Measurements from ENCODE around the gene IRGQ.
"Not testable (repeated sequence)": the region's sequence is repeated elsewhere in the genome, so short reads cannot be mapped to it uniquely, and the experiment has no call there.

The IRGQ gene

DNA sequence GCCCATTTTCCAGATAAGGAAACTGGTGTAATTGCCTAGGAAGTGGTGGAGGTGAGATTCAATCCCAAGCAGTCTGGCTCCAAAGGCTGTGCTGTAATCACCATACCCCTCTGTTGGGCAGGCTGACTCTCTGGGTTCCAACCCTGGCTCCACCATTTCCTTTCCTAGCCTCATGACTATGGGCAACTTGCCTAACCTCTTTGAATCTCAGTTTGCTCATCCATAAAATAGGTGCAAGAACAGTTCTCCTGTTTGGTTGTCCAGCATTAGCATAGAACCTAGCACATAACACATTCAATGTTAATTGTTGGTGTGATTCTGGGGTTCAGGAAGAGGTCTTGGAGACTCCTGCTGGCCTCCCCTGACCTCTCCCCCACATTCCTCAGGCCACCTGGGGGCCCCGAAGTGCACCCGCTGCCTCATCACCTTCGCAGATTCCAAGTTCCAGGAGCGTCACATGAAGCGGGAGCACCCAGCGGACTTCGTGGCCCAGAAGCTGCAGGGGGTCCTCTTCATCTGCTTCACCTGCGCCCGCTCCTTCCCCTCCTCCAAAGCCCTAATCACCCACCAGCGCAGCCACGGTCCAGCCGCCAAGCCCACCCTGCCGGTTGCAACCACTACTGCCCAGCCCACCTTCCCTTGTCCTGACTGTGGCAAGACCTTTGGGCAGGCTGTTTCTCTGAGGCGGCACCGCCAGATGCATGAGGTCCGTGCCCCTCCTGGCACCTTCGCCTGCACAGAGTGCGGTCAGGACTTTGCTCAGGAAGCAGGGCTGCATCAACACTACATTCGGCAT is 2.7 kb upstream of the IRGQ start:
- no peak for DNase-seq (ENCODE audit: low spot score)

DNA sequence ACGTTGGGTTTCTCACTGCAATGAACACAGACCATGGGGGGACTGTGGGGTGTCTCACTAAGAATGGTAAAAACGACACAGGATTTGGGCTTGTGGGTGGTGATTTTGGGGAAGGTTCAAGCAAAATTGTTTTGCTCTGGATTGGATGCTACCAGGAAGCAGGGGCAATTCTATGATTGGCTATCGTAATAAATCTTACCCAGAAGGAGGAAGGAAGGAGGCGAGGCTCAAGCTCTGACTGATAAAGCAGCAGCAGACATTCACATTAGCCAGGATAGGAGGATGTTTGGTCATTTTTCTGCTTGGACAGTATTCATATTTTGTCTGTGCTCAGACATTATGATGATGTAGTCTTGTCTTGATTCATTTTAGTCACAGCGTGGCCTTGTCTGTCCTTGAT is 1.9 kb upstream of the IRGQ start:
- no peak for DNase-seq (ENCODE audit: low spot score)

DNA sequence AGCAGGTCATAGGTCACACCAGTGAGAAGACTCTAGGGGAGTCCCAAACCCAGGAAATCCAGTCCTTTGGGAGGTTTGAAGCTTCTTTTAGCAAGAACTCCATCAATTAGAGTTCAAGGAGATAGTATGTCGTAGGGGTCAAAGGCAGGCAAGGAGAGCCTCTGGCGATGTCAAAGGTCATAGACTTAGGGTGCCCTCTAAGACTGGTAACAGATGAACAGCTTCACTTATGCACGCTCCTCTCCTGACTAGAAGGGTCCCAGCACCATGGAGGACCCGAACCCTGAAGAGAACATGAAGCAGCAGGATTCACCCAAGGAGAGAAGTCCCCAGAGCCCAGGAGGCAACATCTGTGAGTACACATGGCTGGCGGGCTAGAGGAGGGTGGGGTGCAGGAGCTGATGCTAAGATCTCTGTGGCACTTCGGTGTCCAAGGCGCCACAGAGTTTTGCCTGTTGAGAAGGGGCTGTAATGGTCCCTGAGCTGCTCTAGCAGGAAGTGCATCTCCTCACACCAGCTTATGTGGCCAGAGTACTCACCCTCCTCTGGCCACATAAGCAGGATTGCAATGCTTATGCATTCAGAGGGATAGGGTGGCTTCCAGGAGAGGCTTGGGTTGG is 1.0 kb upstream of the IRGQ start:
- DNase-seq (ENCODE audit: low spot score) = no peak

DNA sequence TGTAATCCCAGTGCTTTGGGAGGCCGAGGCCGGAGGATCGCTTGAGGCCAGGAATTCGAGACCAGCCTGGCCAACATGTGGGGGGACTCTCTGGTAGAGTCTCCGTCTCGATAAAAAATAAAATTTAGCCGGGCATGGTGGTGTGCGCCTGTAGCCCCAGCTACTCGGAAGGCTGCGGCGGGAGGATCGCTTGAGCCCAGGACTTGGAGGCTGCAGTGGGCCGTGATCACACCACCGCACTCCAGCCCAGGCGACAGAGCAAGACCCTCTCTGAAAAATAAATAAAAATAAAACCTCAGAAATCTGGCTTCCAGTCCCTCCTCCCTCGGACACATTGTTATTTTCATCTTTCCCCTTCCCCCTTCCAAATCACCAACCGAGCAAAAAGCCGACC is 332 bp downstream of the IRGQ start:
- no peak for DNase-seq (ENCODE audit: low spot score)

DNA sequence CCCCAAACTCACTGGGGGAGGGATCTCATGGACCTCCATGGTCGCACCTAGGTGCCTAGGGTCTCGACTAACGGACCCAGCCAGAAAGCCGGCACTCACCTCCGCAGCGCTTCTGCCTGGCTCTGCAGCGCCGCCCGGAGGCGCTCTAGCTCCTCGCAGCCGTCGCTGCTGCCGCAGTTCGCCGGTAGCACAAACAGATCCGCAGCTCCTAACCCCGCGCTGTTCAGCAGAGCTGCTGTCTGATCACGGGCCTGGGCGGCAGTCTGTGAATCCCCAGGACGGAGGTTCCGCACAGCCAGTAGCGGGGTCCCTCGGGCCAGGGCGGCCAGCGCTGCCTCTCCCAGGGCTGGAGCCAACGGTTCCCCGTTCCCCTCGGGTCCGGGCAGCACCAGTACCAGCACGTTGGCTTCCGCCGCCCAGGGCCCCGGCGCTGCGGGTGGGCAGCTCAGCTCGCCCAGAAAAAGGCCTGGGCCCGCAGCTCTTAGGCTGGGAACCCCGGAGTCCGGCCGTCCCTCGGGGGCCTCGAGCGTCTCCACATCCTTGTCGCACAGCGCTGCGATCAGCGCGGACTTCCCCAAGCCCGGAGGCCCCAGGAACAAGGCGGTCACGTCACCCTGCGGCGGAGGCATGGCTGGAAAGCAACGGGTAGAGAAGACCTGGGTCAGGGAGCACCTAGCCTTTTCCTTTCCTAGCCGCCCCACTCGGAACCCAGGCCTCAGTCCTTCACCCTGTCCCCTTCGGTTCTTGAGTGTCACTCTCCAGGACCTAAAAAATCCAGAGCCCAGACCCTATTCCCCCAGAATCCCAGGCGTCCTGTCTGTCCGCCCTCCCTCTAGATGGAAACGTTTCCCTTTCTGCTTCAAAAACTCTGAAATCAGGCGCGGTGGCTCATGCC is 977 bp downstream of the IRGQ start:
- peak; percentile 66 for DNase-seq (ENCODE audit: low spot score)

DNA sequence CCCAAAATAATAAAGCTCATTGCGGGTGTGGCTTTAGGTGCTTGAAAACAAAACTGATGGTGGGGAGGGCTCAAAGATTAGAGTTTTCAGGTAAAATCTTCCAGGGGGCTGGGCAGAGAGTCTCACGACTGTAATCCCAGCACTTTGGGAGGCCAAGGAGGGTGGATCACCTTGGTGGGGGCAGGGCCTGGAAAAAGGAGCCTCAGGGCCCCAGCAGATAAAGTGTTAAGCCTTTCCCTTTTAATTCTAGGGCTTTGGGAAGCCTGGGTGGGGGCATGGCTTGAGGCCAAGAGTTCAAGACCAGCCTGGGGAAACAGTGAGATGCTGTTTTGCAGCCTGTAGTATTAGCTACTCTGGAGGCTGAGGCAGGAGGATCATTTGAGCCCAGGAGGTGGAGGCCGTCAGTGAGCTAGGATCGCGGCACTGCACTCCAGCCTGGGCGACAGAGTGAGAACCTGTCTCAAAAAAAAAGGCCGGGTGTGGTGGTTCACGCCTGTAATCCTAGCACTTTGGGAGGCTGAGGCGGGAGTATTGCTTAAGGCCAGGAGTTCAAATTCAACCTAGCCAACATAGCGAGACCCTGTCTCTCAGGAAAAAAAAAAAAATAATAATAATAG is 1.7 kb downstream of the IRGQ start:
- DNase-seq (ENCODE audit: low spot score) = no peak

DNA sequence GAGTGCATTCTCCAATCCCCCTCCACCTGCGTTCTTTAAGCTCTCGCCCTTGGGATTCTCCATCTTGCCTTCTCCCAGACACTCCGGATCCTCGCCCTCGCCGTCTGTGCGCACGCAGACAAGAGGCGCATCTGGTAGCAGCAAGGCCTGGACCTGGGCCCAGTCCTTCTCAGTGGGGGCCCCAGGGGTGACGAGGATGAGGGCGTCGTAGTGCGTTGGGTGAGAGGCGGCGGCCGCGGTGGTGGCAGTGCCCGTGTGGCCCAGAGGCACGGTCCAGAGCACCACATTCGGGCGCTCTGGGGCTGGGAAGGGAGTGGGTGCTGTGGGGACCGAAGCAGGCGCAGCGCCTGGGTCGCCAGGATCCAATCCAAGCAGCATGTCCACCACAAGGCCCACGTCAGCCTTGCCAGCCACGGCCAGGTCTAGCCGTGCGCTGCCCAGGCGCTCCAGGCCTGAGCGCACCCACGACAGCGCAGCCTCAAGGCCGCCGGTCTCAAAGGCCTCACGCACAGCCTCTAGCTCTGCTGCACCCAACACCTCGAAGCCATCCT is 3.1 kb downstream of the IRGQ start:
- DNase-seq (ENCODE audit: low spot score) = no peak

DNA sequence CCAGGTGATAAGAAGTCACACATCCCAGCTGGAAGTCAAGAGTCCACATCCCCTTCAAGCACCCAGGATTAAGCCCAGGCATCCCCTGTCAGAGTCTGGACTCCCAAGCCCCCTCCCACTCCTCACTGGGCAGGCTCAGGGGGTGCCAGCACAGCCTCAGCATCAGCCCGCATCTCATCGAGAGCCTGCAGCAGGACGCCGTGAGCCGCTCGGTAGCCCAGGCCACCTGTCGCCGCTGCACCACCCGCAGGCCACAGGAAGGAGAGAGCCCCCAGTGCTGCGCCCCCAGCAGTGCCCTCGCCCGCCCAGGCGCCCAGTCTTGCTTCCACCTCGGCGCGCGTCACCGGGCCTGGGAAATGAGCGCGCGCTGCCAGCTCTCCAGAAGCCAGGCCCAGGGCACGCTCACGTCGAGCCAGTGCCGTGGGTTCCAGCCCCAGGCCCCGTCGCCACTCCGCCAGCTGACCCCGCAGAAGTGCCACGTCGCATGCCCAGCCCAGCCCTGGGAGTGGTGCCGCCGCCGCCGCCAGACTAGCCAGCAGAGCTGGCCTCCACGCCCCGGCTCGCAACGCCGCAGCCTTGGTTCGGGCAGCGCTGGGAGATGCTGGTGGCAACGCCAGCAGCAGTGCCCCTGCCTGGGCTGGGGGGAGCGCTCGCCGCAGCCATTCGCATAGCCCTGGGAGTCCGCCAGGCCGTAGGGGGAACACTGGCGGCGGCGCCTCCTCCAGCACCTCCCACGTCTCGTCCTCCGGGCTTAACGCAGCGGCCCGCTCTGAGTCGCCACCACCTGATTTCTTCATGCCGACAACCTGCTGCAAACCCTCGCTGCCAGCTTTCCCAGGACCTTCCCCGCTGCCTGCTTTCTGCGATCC is 3.8 kb downstream of the IRGQ start:
- DNase-seq (ENCODE audit: low spot score) = no peak

DNA sequence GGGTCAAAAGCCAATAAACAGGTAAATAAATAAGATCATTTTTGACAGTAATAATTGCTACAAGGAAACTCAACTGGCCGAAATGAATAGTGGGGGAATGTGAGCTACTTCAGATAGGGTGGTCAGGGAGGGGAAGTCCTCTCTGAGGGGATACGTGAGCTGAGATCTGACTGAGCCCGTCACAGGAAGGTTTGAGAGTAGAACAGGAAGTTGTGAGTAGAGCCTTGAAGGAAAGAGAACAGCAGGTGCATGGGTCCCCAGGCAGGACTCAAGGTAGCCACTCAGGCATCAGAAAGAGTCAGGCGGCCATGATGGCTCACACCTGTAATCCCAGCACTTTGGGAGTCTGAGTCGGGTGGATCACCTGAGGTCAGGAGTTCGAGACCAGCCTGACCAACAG is 6.3 kb downstream of the IRGQ start:
- DNase-seq (ENCODE audit: low spot score) = no peak

DNA sequence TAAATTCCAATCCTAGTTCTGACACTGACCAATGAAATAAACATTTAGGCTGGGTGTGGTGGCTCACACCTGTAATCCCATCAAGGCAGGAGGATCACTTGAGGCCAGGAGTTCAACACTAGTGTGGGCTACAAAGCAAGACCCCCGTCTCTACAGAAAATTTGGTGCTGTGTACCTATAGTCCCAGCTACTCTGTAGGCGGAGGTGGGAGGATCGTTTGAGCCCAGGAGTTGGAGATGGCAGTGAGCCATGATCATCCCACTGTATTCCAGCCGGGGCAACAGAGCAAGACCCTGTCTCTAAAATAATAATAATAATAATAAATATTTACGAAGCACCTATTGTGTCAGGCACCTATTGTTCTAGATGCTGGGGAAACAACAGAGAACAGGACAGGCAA is 6.7 kb downstream of the IRGQ start:
- no peak for DNase-seq (ENCODE audit: low spot score)

DNA sequence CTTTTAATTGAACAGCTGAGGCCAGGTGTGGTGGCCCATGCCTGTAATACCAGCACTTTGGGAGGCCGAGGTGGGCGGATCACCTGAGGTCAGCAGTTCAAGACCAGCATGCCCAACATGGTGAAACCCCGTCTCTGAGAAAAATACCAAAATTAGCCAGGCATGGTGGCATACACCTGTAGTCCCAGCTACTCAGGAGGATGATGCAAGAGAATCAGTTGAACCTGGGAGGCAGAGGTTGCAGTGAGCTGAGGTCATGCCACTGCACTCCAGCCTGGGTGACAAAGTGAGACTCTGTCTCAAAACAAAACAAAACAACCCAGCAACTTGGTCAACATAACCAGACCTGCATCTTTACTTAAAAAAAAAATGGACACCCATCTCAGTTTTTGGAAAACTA is 8.9 kb downstream of the IRGQ start:
- not testable (repeated sequence) for DNase-seq (ENCODE audit: low spot score)

DNA sequence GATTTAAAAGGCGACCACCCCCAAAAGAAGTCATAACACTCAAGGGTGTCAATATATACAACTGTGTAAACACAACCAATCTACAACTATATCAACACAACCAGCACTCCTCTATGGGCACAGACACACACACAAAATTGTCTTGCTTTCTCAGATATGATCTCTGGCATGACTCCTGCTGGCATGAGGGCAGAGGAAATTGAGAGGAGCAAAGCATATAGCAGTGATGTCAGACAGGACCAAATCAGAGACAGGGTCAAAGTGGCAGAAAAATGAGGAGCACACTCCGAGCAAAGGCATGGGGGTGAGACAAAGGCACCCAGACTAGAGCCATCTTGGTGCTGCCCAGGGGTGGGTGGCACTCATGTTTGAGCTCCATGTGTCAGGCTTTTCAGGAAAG is 9.6 kb downstream of the IRGQ start:
- no peak for DNase-seq (ENCODE audit: low spot score)

DNA sequence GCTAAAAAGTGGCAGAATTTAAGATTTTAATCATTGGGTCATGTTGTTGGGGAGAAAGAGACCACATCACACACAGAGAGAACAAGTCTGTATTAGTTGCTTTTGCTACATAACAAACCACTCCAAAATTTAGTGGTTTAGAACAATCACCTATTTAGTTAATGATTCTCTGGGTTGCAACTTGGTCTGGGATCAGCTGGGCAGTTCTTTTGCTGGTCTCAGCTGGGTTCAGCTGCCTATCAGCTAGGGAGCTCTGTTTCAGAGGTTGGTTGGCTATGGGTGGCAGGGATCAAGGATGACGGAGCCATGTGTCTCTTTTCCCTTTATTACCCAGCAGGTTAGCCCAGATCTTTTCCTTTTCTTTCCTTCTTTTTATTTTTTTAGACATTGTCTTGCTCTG is 11.4 kb downstream of the IRGQ start:
- DNase-seq (ENCODE audit: low spot score) = no peak

DNA sequence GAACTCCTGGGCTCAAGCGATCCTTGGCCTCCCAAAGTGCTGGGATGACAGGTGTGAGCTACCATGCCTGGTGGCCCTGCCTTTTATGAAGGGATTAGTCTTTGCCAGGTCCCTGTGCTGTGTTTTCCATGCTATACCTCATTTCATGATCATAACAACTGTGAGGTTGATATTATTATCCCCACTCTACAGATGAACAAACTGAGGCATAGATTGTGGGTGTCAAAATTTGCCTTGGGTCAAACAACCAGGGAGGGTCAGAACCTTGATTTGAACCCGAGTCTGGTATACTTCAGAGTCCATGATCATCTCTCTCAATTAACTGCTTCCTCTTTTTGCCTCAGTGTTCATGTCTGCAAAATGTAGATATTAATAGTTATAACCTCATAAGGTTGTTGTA is 13.4 kb downstream of the IRGQ start:
- DNase-seq (ENCODE audit: low spot score) = no peak

DNA sequence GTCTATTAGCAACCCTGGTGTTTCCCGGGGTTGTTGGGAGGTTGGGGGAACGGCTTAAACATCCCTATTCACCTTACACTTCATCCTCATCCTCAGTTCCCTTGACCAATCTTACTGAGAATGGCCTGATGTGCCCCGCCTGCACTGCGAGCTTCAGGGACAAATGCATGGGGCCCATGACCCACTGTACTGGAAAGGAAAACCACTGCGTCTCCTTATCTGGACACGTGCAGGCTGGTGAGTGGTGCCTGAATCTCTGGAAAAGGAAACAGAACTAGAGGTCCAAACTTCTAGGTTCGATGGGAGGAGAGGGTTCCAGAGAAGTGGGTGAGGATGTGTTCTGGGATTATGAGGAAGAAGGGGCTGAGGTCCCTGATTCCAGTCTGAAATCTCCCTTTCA is 14.5 kb downstream of the IRGQ start:
- DNase-seq (ENCODE audit: low spot score) = no peak

DNA sequence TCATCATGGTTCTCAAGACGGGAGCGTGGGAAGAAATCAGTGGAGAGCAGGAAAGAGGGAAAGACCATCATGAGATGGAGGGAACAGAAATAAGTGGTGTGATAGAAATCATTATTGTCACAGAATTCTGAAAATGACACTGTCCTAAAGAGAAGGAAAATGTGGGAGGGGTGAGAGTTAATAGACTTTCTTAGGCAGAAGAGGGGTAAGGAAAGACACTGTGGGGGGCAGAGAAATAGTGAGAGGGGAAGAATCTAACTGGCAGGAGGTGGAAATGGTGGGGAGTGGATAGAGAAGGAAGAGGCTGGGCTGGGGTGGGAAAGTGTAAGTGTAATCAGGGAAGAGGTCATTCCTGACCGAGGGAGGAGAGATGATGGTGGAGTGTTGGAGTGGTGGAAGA is 17.1 kb downstream of the IRGQ start:
- DNase-seq (ENCODE audit: low spot score) = no peak

DNA sequence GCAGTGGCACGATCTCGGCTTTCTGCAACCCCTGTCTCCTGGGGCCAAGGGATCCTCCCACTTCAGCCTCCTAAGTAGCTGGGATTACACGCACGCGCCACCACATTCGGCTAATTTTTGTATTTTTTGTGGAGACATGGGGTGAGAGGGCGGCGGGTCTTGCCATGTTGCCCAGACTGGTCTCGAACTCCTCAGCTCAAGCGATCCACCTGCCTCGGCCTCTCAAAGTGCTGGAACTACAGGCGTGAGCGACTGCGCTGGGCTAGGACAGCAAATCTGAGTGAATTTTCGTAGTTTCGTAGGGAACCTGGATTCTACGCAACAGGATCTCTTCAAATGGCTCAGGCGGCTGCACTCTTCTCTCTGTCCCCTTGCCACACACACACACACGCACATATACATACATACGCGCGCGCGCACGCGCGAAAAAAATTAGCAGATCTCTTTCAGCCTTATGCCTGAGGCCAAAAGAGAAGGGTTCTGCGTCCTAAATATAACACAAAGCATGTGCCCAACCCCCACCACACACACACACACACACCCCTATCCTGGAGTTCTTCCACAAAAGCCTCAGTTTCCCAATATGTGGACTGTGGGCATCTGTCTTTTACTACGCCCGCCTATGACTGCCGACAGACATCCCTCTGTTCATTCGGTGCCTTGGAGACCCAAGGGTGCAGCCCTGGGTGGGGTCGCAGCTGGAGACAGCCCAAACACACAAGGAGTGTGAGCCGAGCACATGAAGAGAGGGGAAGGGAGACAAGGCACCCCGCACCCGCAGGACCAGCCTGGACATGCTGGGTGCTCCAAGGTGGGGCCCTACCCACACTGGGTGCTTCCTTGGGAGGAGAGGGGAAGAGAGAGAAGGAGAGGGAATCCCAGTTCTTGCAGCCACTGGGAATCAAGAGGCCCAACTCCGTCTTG is 19.7 kb downstream of the IRGQ start:
- DNase-seq (ENCODE audit: low spot score) = no peak

DNA sequence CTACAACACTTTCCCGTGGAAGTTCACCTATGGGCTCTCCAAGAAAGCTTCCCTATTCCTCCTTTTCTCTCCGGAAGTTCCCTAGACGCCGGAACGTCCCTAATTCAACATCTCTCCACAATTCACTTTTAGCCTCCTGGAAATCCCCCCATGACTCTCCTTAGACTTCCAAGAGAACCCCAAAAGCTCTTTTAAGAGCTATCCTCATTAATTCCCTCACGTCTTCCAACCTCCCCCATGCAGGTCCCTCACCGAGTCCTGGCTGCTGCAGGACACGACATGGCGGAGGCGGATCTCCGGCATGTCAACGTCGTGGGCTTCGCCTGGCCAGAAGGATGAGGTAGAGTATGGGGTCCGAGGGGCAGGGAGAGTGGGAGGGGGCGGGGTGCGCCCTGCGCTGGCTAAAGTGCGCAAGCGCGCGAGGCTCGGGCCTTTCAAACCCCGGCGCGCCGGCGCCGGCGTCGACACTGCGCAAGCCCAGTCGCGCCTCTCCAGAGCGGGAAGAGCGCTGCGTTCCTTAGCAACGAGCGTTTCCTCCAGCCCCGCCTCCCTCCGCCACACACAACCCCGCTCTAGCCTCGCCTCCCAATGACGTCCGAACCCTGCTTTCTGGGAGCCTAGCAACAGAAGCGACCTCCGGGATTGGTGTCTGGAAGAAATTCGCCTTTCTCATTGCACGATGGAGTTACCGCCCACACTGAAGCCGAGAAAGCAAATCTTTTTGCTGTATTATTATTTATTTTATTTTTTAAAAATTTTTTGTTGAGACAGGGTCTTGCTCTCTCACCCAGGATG is 20.6 kb downstream of the IRGQ start, which contains the start of the genes PINLYP and XRCC1:
TSS of gene PINLYP (plus strand) at position 646 of the 795 bp plus-strand sequence. CDS start 1,391 bp downstream, outside the sequence.
TSS of gene XRCC1 (minus strand) at position 372 of the 795 bp plus-strand sequence. CDS start at position 303, 69 bp downstream.
- peak; percentile 97 for DNase-seq (ENCODE audit: low spot score)
